HG02973 (cell line): ENCODE data around the gene PLCB2.

Source experiments
- ATAC-seq: cut with Tn5 transposase; IDR thresholded peaks from one replicate; pipeline ENCODE4 v1.9.1; 2021; ENCODE audit warnings: moderate library complexity; ENCODE audit not compliant: unreplicated experiment

PLCB2 gene

DNA sequence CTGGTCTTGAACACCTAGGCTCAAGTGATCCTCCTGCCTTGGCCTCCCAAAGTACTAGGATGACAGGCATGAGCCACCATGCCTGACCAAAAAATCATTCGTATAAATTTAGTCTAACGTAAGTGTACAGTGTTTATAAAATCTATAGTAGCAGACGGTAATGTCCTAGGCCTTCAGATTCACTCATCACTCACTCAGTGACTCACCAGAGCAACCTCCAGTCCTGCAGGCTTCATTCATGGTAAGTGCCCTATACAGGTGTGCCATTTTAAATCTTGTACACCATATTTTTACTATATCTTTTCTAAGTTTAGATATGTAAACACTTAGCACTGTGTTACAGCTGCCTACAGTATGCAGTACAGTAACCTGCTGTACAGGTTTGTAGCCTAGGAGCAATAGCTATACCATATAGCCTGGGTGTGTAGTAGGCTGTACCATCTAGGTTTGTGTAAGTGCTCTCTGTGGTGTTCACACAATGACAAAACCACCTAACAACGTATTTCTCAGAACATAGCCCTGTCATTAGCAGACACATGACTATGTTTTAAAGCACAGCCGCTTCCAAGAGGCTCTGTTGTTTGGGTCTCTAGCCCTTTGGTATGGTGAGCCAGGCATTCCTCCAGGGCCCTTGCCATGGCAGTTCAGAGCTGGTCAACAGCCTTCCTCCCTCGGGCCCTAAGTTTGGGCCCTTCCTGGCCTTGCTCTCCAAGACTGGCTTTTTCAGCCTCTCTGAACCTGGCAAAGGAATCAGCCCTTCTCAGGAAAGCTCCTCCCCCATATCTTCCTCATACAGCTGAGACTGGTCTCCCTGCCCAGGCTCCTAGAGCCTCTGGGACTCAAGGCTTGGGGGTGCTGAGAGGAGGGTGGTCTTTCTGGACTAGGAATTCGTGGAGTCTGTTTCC is 34.9 kb upstream of the PLCB2 start:
- no peak for ATAC-seq

DNA sequence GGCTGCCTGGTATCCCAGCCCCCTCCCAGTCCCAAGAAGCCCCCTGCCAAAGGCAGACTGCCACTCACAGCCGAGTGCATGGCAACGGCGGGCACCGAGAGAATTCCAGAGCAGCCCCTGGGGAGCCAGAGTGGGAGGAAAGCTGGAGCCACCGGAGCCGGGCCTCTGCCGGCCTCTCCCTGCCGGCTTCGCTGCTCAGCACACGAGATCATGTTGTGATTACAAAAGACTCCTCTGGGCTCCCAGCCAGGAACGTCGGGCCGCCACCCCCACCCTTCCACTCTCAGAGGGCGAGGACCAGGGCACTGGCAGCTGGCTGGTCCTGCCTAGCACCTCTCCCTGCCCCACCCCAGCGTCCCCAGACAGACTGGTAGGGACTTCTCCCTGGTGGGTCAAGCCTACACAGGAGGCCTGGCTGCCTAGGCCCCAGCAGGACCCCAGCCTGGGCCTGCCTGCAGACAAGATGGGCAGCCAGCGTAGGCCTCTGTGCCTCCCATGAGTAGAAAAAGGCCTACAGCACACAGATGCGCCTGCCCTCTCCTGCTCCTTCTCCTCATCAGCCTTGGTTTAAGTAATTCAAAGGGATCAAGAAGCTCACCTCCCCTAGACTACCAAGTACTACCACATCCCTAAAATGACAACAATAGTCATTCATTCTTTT is 33.1 kb upstream of the PLCB2 start, which contains the start of gene CCDC9B:
Gene CCDC9B, minus strand, starts transcription at position 200 of the 661 bp plus-strand sequence. Its CDS starts 120 bp downstream, at position 80.
- ATAC-seq = no peak

DNA sequence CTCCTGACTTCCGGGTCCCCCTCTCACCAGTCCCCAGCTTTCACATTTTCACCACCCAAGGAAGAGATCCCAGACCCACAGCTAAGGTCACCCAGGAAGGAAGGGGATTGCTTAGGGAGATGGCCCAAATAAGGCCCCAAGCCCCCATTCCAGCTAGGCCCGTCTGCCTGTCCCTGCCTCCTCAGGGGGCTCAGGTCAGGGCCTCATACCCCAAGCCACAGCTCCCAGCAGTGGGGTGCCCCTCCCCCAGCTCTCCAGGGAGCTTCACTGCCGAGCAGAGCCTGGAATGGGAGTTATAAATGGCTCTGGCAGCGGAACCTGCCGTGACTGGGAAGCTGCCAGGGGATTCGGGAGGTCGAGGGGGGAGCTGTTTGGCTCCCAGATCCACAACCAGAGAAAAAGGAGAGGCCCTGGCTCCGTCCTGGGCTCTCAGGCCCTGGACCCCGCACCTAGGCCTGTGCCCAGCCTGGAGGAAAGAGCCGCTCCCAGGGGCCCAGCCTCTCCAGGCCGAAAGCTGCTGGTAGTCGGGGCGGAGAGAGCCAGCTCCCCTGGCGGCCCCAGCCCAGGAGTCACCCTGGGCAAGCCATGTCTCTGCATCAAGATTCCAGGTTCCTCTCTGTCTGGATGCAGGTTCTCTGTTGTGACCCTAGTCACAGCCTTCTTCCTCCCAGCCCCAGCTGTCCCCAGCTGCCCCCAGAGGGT is 32.5 kb upstream of the PLCB2 start:
- no peak for ATAC-seq

DNA sequence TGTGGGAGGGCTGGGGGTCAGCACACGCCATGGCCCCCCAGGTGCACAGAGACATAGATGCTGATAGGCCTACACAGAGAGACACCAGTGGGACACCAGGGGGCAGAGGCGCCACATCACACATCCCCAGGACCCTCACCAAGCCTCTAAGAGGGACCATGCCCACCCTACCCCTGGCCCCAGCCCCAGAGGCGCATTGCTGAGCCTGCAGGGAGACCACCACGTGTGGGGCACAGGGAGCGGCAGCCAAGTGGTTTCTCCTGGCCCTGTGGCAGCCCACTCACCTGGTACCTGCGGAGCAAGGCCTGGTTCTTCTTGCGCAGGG is 31.8 kb upstream of the PLCB2 start:
- no peak for ATAC-seq

DNA sequence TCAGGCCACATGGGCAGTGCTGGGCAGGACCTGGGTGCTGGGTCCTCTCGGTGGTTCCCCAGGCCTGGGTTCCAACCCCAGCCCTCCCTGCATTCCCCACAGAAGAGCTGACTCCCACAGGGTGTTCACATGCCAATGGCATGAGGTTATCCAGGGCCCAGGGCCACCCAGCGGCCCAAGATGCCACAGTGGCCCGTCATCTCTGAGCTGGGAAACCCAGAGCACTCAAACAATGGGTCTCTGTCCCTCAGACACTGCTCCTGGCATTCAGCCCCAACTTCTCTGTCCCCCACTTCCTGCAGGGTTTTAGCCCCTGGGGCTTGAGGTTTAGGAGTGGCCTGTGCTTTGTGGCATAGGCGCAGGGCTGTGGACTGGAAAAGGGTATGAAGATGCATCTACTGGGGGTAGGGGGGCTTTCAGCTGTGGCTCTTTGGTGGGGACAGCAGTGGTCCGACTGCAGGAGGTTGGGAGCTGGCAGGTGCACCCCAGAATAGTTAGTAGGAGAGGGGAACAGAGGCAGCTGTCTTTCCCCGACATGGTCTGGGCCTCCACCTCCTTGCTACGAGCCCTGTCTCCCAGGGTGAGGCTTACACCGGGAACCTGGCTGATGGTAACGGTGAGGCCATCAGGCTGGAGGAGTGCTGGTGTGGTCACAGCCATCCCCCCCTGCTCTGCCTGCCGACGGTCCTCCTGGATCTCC is 31.3 kb upstream of the PLCB2 start:
- ATAC-seq = no peak

DNA sequence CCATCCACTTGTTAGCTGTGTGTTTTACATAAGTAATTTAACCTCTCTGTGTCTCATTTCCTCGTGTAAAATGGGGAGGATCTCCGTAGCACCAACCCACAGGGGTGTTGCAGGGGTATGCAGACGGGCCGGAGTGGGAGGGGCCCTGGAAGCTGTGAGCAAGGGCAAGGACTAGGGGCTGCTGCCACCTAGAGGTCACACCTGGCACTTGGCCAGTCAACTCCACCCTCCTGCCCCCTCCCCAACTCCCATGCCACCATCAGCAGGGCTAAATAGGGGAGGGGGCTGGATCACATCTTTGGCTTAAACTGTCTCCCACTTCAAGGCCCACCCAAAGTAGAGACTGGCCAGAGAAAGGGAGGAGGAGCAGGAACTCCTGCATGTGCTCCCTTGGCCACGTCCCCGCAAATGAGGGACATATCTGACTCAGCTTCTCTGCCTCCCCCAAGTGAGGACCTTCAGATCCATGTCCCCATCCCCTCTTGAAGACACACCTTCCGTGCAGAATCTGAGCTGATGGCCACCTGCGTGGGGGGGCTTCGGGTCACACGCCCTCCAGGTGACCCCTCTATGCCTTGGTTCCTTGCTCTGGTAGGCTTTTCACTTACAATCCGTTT is 30.4 kb upstream of the PLCB2 start:
- ATAC-seq = no peak

DNA sequence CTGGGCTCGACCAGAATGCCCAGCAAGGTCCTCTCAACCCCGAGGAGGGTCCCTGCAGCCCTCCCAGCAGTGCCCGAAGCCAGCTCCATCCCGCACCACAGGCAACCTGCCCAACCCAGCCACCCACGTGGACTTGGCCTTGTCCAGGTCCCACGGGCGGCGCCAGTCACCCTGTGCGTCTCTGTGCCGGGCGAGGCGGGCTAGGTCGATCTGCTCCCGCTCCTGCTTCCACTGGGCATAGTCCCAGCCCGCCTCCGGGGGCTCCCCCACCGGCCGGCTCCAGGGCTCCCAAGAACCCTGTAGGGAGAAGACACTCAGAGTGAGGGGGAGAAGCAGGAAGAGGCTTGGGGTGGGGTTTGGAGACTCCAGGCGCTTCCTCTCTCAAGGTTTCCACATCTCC is 29.9 kb upstream of the PLCB2 start:
- no peak for ATAC-seq

DNA sequence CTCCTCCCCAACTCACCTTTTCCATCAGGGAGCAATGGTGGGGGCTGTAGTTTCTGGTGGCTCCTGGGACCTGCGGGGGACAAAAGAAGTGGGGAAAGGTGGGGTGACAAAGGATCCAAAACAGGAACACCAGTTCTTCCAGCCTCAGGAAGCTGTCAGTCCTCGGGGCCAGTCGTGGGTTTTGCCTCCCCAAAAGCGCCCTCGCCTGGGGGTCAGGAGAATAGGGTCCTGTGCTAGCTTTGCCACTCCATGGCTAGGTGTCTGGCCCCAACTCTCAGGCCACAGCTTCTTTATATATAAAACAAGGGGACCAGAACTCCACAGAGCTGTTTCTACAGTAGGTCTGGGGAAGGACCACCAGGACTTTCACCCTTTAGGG is 29.0 kb upstream of the PLCB2 start:
- no peak for ATAC-seq

DNA sequence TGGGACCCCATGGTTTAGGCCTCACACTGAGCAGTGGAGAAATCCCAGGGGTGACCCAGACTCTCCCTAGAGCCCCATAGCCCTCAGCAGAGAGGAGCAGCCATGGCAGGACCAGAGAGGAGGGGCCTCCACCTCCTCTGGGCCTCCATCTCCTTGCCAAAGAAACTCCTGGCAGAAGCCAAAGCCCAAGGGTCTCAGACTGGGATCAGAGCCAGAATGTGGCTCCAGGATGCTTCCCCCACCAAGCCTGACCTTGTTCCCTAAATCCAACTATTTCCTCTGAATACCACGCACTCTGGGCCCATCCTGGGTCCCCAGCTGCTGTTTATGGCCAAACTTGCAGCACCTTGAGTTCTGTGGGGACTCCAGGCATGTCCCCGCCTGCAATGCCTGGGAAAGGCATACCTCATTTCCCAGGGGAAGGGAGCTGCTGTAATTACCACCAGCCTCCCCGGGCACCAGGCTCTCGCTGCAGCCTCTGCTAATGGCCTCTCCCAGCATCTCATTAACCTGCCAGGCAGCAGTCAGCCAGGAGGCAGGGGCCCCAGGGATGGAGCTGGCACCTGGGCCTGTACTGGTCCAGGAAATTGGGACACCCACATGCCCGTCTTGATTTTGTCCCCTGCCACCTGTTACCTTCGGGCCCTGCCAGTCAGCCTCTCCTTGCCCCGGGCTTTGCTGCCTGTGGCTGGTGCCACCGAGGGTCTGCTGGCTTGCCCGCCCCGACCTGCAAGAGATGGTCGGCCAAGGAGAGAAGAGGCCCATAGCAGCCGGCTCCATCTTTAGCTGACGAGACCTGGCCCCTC is 28.4 kb upstream of the PLCB2 start:
- no peak for ATAC-seq

DNA sequence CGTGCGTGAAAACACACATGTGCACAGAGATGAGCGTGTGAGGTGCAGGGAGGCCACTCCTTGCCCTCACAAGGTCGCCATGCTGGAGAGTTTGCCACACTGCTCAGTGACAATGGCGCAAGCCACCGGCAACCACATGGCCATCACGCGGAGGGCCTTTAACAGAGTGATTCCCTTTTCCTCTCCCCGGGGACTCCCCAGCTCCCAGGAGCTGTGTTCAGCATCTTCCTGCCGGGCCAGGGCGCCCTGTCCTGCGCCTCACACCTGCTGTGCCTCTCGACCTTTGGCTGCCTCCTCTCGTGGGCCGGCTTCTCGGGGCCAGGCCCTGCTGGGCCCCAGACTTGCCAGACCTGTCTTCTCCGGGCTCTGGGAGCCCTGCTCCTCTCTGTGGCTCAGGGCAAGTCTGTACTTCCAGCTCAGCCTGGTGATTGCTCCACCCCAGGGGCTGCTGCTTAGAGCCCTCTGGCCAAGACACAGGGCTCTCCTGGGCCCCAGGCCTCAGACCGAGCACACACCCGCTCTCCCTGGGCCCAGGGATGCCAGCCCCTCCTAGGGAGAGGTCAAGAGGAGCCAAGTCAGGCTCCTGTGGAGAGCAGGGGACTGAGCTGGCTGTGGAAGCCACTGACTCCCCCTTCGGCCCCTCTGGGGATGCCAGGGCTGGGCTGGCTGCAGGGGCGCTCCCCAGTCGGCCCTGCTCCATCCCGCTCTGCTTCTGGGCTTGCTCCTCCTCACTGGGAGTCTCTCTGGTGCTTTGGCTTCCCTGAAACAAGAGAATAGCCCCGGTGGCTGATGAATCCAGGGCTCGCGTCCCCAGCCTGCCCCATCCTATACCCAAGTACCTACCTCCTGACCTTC is 27.4 kb upstream of the PLCB2 start:
- ATAC-seq = no peak

DNA sequence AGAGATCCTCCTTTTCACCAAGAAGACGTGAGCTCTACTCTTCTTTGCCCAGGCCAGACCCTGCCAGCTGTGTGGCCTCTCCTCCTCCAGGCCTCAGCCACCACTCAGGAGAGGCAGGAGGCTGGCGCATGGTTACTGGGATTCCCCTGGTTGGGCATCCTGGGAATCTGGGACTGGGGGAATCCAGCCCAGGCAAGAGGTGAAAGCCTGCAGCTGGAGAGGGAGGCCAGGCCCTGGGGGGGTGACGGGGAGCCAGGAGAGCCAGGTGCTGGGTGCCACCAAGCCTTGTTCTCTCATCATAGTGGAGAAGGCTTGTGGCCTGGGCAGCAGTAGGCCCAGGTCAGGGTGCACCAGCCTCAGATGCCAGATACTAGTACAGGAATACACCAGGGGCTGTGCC is 26.8 kb upstream of the PLCB2 start:
- ATAC-seq = no peak

DNA sequence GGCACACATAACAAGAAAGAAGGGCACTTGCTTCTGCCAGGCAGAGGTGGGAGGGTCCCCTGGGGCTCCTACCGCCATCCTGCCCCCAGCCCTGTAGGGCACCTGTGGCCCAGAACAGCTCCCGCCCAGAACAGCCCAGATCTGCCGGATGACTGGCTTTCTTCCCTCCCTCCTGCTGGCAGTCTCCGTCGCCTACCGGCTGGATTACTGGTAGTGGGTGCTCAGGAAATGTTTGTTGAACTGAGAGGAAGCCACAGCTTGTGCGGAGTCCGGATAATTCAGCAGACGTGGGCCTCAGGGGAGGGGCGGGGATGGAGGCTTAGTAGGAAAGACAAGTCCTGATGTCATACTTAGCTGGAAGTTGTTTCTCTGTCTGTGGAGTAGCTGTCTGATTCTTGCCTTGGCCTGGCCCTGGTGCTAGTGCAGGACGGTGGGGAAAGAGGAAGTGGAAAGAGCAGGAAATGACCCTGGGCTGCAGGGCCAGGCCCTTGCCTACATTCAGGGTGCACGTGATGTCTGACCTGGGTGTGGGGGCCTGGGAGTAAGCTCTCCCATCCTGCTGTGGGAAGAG is 26.3 kb upstream of the PLCB2 start:
- no peak for ATAC-seq

DNA sequence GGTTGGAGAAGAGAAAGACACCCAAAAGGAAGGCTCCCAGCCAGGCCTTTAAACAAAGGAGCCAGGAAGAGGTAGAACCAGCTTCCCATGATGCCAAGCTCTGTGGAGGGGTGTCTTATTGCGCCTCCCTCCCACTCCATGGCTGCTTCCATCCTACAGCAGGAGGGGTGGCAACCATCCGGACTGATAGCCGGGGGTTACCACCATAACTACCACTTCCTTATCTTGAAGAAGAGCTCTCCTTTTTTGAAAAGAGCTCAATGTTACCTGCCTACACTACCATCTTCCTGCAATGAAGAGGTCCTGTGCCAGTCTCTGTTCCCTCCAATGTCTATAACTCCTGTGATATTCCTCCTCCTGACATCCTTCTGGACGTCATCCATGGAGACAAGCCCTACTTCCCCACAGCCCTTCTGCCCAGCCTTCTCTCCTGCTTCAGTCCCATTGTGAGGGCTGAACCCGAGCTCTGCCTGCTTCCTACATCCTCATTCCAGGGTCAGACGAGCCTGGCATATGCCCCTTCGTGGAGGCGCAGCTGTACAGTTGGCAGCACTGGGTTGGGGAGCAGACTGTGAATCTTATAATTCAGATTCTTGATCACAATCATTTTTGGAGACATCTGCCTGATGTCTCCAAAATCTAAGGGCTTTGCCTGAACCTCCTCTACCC is 24.5 kb upstream of the PLCB2 start:
- no peak for ATAC-seq

DNA sequence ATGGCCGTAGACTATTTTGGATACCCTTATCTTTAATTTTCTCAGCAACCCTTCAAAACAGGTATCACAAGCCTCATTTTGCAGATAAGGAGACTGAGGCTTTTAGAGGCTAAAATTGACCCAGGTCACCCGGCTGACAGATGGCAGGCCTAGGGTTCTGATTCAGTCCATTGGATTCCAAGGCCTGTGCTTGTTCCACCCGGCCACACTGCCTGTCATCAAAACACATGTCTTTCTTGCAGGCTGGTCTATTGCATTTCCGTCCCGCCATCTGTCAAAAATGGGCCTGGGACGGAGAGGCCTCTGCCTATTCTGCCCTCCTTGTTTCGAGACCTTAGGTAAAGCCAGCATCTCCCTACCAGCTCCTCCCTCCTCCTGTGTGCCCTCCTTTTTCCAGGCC is 23.9 kb upstream of the PLCB2 start:
- no peak for ATAC-seq

DNA sequence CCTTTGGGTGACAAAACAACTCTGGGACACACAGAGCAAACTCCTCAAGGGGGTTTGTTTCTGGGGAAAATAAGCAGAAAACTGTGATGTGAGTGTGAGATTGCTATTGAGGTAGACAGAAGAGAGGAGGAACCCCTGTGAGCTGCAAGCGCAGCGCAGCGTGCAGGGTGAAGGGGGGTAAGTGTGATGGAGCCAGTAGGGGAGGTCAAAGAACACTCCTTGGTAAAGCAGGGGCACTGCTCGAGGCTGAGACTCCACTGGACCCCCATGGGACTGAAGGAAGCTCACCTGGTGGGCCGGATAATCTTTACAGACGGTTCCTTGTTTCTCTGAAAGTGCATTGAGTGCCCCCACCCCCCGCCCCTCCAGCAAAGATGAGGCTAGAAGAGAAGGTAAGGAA is 23.3 kb upstream of the PLCB2 start:
- ATAC-seq = no peak

DNA sequence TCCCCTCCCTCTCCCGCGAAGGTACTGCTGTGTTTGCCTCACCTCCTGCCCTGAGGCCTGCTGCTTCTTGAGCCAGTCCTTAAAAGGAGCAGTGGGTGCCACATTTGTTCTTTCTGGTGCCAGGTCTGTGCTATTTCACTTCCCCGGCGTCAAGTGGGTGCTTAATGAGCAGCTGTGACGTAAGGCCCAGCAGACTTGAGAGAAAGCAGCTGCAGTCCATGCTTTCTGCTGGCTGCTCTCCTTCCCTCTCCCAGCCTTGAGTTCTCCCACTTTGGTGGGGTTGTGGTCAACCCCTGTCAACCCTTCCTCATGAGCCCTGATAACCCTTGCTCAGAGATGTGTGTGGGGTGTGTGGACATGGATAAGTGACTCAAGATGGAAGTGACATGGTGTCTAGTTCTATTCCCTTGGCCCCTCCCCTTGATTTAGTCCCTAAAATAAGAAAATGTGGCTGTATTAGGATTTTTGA is 22.7 kb upstream of the PLCB2 start:
- ATAC-seq = no peak

DNA sequence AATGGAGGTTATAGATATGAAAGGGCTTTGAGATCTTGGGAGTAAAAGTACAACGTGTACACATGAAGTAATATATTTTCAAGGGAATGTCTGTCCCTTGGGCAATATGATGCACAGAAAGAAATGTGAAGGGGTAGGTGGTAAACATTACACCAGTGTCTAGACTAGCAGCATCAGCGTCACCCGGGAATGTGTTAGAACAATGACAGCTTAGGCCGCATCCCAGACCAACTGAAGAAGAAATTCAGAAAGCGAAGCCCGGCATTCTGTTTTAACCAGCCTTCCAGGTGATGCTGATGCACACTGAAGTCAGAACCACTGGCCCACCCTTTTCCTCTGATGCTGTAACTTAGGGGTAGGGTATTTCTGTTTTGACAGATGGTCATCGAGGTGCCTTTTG is 22.1 kb upstream of the PLCB2 start:
- ATAC-seq = no peak

DNA sequence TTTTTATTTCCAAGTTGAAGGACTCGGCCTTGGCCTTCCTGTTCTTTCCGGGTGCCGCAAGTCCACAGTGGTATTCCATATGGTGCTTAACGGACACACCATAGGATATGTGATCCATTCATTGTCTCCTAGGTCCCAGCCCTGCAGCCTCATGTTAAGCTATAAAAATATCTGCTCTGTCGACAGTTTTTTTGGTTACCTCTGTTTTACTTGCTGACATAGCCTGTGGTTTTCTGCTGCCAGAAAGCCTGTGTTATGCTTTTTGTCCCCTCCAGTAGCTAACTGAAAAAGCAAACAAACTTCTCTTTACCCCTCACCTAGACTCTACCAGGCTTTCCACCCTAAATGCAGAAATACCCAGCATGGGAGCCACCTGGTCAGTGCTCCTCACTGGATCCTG is 21.0 kb upstream of the PLCB2 start:
- ATAC-seq = no peak
